Kidney (tissue), 14 donors: Measurements from ENCODE around the gene DIS3L2. TPM values are rescaled to one million over a fixed set of nuclear protein-coding genes. Genes with fewer than 3 reads are reported as not detected.

Experiments
- DNase-seq, 5 donors: peaks; one replicate each; pipeline ENCODE4 v3.0.0-alpha.2; 2013 to 2020
- FAIRE-seq: peaks from 2 replicates; lab custom pipeline; 2012; peaks lifted over from hg19 to GRCh38; lab: Jason Lieb, UNC
- H3K27ac ChIP-seq, 2 donors: one replicate each; pipeline ENCODE4 v1.7.0; 2013; ENCODE audit warnings: low read depth in 2 of 2, low read length in 2 of 2, inconsistent platforms in 1 of 2
- H3K27me3 ChIP-seq: one replicate; pipeline ENCODE4 v1.7.1; 2013; ENCODE audit warnings: low read length, inconsistent platforms; ENCODE audit not compliant: control insufficient read depth, insufficient read depth
- H3K36me3 ChIP-seq, 3 donors: one replicate each; pipeline versions ENCODE4 v1.7.0 to v1.7.1; 2013; ENCODE audit warnings: low read length in 3 of 3, control low read depth in 1 of 3, inconsistent platforms in 1 of 3; ENCODE audit not compliant: insufficient read depth in 3 of 3, control insufficient read depth in 2 of 3
- H3K4me1 ChIP-seq, 3 donors: one replicate each; pipeline versions ENCODE4 v1.7.0 to v1.7.1; 2013; ENCODE audit warnings: low read length in 3 of 3, inconsistent platforms in 1 of 3, low read depth in 1 of 3; ENCODE audit not compliant: control insufficient read depth in 2 of 3, insufficient read depth in 2 of 3
- H3K4me3 ChIP-seq, 3 donors: one replicate each; pipeline versions ENCODE4 v1.7.0 to v1.8.1; 2013; ENCODE audit warnings: low read length in 3 of 3, control low read depth in 1 of 3, inconsistent platforms in 1 of 3
- H3K9ac ChIP-seq, 3 donors: one replicate each; pipeline versions ENCODE4 v1.7.0 to v1.7.1; 2013; ENCODE audit warnings: low read length in 3 of 3, control low read depth in 1 of 3, inconsistent platforms in 1 of 3
- H3K9me3 ChIP-seq, 3 donors: one replicate each; pipeline versions ENCODE4 v1.7.0 to v1.7.1; 2013; ENCODE audit warnings: low read length in 3 of 3, control low read depth in 1 of 3, inconsistent platforms in 1 of 3; ENCODE audit not compliant: control insufficient read depth in 2 of 3, insufficient read depth in 1 of 3
- CTCF ChIP-seq: IDR thresholded peaks from 3 replicates; pipeline ENCODE4 v1.5.1; 2012; ENCODE audit warnings: mild to moderate bottlenecking, moderate library complexity, borderline replicate concordance; ENCODE audit not compliant: insufficient read depth; ENCODE audit errors: extremely low read depth
- intact Hi-C: fragments of 100-400 bp; cut with DNase I; formaldehyde crosslinking; loops from one replicate; pipeline ENCODE4 v1.11.1; 2022
- polyA plus RNA-seq: library from polyadenylated mRNA; stranded (reverse); fragments of 350-450 nt; fragmentation: Illumina TruSeq; extraction: RNeasy Lipid Tissue Mini Kit (QIAGEN cat#74804); gene quantifications from one replicate; pipeline ENCODE4 v1.2.3, GENCODE V29; 2014; ENCODE audit warnings: low read depth, low replicate concordance; ENCODE audit not compliant: insufficient read depth
- total RNA-seq: library from RNA; stranded (reverse); fragmentation: NEBNext Ultra II Directional; extraction: Animal tissue kit (Norgen Biotek cat#: 25700); gene quantifications from one replicate; pipeline ENCODE4 v1.2.1, GENCODE V29; 2021
- donor health status: control.
- donor health status: control.
- donor health status: control.
- donor health status: control.
- donor health status: control.
- donor health status: DM: yes; HTN: yes; CAD: no.
- donor health status: Normal renal cell carcinoma (clear cell type).

DIS3L2 gene
- total and polyA plus RNA-seq, 2 donors from 2014 or later, result 12.3 to 47.7 TPM

- H3K27ac ChIP-seq, result no peak overlapping the region
- H3K9ac ChIP-seq, result no peak overlapping the region
- no peak for TF ChIP-seq CTCF
- no peaks in the 10 kb centered on the region for H3K9me3 ChIP-seq
- intact Hi-C loops, result no loop called here
- H3K4me1 ChIP-seq, result peaks cover 0 to 4% (median 0%) of the 10 kb centered on the region in 3 donors
- H3K4me3 ChIP-seq, result no peak overlapping the region
- DNase-seq (no peak), FAIRE-seq (no peak)
- peaks cover 0 to 21% (median 6%) of the 10 kb centered on the region in 3 donors for H3K36me3 ChIP-seq
- H3K27me3 ChIP-seq, result no peaks in the 10 kb centered on the region
Measured at GRCh38 chr2:232261776-232262175, 300.3 kb downstream of the DIS3L2 start.

GRCh38 chr2:232263295-232263694, 301.8 kb downstream of the DIS3L2 start:
- Histone ChIP-seq H3K9me3 (no peaks in the 10 kb centered on the region), H3K9ac (no peak overlapping the region), H3K4me1 (peaks cover 0 to 6% (median 0%) of the 10 kb centered on the region in 3 donors), H3K27ac (no peak overlapping the region), H3K27me3 (no peaks in the 10 kb centered on the region), H3K36me3 (peaks cover 0 to 21% (median 8%) of the 10 kb centered on the region in 3 donors), H3K4me3 (no peak overlapping the region)
- FAIRE-seq, result no peak
- intact Hi-C loops, result no loop called here
- no peak for DNase-seq
- TF ChIP-seq CTCF, result no peak

- H3K9me3 ChIP-seq, result no peaks in the 10 kb centered on the region
- intact Hi-C loops, result no loop called here
- no peak overlapping the region for H3K4me3 ChIP-seq
- H3K9ac ChIP-seq, result no peak overlapping the region
- H3K36me3 ChIP-seq, result peaks cover 0 to 21% (median 8%) of the 10 kb centered on the region in 3 donors
- H3K27ac ChIP-seq, result no peak overlapping the region
- FAIRE-seq (no peak), DNase-seq (no peak)
- TF ChIP-seq CTCF, result no peak
- peaks cover 0 to 6% (median 0%) of the 10 kb centered on the region in 3 donors for H3K4me1 ChIP-seq
- no peaks in the 10 kb centered on the region for H3K27me3 ChIP-seq
Measured at GRCh38 chr2:232264081-232264480, 302.6 kb downstream of the DIS3L2 start.

- TF ChIP-seq CTCF, result no peak
- peaks cover 0 to 21% (median 8%) of the 10 kb centered on the region in 3 donors for H3K36me3 ChIP-seq
- FAIRE-seq (no peak), DNase-seq (peak in 1 of 5 donors; percentile 22)
- no peaks in the 10 kb centered on the region for H3K27me3 ChIP-seq
- H3K4me3 ChIP-seq, result no peak overlapping the region
- peaks cover 0 to 2% (median 0%) of the 10 kb centered on the region in 3 donors for H3K4me1 ChIP-seq
- intact Hi-C loops, result no loop called here
- H3K27ac ChIP-seq, result no peak overlapping the region
- no peak overlapping the region for H3K9ac ChIP-seq
- no peaks in the 10 kb centered on the region for H3K9me3 ChIP-seq
Measured at GRCh38 chr2:232265329-232265728, 303.8 kb downstream of the DIS3L2 start.
